HepG2 (cell line): ENCODE measurements around the gene MYLK. TPM values are rescaled to one million over a fixed set of nuclear protein-coding genes. Genes with fewer than 3 reads are reported as not detected.

Experiments
- AGO2 ChIP-seq: fragments of 200-400 bp; formaldehyde crosslinking; optimal IDR thresholded peaks from 2 replicates; pipeline ENCODE3; 2017; ENCODE audit warnings: mild to moderate bottlenecking, low read depth, low read length, moderate library complexity
- BRCA1 ChIP-seq: sonication (generic); formaldehyde crosslinking; IDR thresholded peaks from 2 replicates; pipeline ENCODE4 v1.4.0; 2020; ENCODE audit warnings: missing genetic modification reagents
- CC2D1A ChIP-seq: sonication (generic); formaldehyde crosslinking; IDR thresholded peaks from 2 replicates; pipeline ENCODE4 v1.8.1; 2023; ENCODE audit warnings: mild to moderate bottlenecking, missing genetic modification reagents
- CEBPG ChIP-seq: IDR thresholded peaks from 2 replicates; pipeline ENCODE4 v1.6.1; 2016
- DMAP1 ChIP-seq: IDR thresholded peaks from 2 replicates; pipeline ENCODE4 v1.6.1; 2016
- GATAD2A ChIP-seq: IDR thresholded peaks from 2 replicates; pipeline ENCODE4 v1.6.1; 2016
- HCFC1 ChIP-seq: fragments of 150-350 bp; IDR thresholded peaks from 2 replicates; pipeline ENCODE4 v1.6.1; 2014; ENCODE audit warnings: low read depth, low read length
- HDAC1 ChIP-seq: sonication (generic); formaldehyde crosslinking; IDR thresholded peaks from 2 replicates; pipeline ENCODE4 v1.5.1; 2020; ENCODE audit warnings: mild to moderate bottlenecking, missing genetic modification reagents
- ISL2 ChIP-seq: sonication (generic); formaldehyde crosslinking; IDR thresholded peaks from 2 replicates; pipeline ENCODE4 v1.5.0; 2020; ENCODE audit warnings: missing genetic modification reagents
- KDM2A ChIP-seq: sonication (generic); formaldehyde crosslinking; IDR thresholded peaks from 2 replicates; pipeline ENCODE4 v1.4.0; 2020; ENCODE audit warnings: low read depth, missing genetic modification reagents, borderline replicate concordance
- MLLT10 ChIP-seq: sonication (generic); formaldehyde crosslinking; IDR thresholded peaks from 2 replicates; pipeline ENCODE4 v1.4.0; 2020; ENCODE audit warnings: missing genetic modification reagents
- MTA1 ChIP-seq: sonication (generic); formaldehyde crosslinking; IDR thresholded peaks from 2 replicates; pipeline ENCODE4 v1.4.0; 2020; ENCODE audit warnings: missing genetic modification reagents, mild to moderate bottlenecking, borderline replicate concordance
- NR2C2 ChIP-seq: sonication (generic); formaldehyde crosslinking; IDR thresholded peaks from 2 replicates; pipeline ENCODE4 v1.4.0; 2020; ENCODE audit warnings: missing genetic modification reagents, mild to moderate bottlenecking, moderate library complexity, borderline replicate concordance
- POLR2A ChIP-seq, 2 experiments: IDR thresholded peaks; 2 replicates each; pipeline ENCODE4 v1.6.1; 2011; ENCODE audit warnings: low read depth in 2 of 2, low read length in 2 of 2, mild to moderate bottlenecking in 1 of 2, moderate library complexity in 1 of 2; ENCODE audit not compliant: insufficient read depth in 1 of 2
- PPARG ChIP-seq: conservative IDR thresholded peaks from 2 replicates; pipeline ENCODE4 v1.6.1; 2016; ENCODE audit warnings: missing biosample characterization, missing genetic modification reagents
- RFX3 ChIP-seq: IDR thresholded peaks from 2 replicates; pipeline ENCODE4 v1.6.1; 2016; ENCODE audit warnings: missing biosample characterization, missing genetic modification reagents
- SMAD9 ChIP-seq: sonication (generic); formaldehyde crosslinking; IDR thresholded peaks from 2 replicates; pipeline ENCODE4 v1.5.1; 2020; ENCODE audit warnings: mild to moderate bottlenecking, missing genetic modification reagents
- SNAI1 ChIP-seq: sonication (generic); formaldehyde crosslinking; IDR thresholded peaks from 2 replicates; pipeline ENCODE4 v1.5.0; 2020; ENCODE audit warnings: mild to moderate bottlenecking, missing genetic modification reagents, borderline replicate concordance
- YEATS4 ChIP-seq: sonication (generic); formaldehyde crosslinking; IDR thresholded peaks from 2 replicates; pipeline ENCODE4 v1.4.0; 2020; ENCODE audit warnings: missing genetic modification reagents, borderline replicate concordance
- ZBTB1 ChIP-seq: sonication (generic); formaldehyde crosslinking; IDR thresholded peaks from 2 replicates; pipeline ENCODE4 v1.4.0; 2020; ENCODE audit warnings: missing genetic modification reagents, borderline replicate concordance
- ZFP37 ChIP-seq: sonication (generic); formaldehyde crosslinking; IDR thresholded peaks from 2 replicates; pipeline ENCODE4 v1.4.0; 2020; ENCODE audit warnings: missing genetic modification reagents, borderline replicate concordance
- ZNF567 ChIP-seq: sonication (generic); formaldehyde crosslinking; IDR thresholded peaks from 2 replicates; pipeline ENCODE4 v1.8.1; 2023; ENCODE audit warnings: mild to moderate bottlenecking, missing genetic modification reagents, borderline replicate concordance
- ZNF605 ChIP-seq: sonication (generic); formaldehyde crosslinking; IDR thresholded peaks from 2 replicates; pipeline ENCODE4 v1.8.0; 2022; ENCODE audit warnings: mild to moderate bottlenecking, missing genetic modification reagents
- ZNF780A ChIP-seq: sonication (generic); formaldehyde crosslinking; IDR thresholded peaks from 2 replicates; pipeline ENCODE4 v1.8.0; 2022; ENCODE audit warnings: mild to moderate bottlenecking, missing genetic modification reagents, moderate library complexity
- ZSCAN12 ChIP-seq: sonication (generic); formaldehyde crosslinking; IDR thresholded peaks from 2 replicates; pipeline ENCODE4 v1.9.0; 2021; ENCODE audit warnings: mild to moderate bottlenecking, missing genetic modification reagents
- ZSCAN29 ChIP-seq: sonication (generic); formaldehyde crosslinking; conservative IDR thresholded peaks from 2 replicates; pipeline ENCODE4 v1.4.0; 2020; ENCODE audit warnings: mild to moderate bottlenecking, missing genetic modification reagents
- polyA plus RNA-seq, 8 experiments: library from polyadenylated mRNA; depleted of rRNA in 3 of 8; stranded (reverse) in 7 of 8; unstranded in 1 of 8; fragments of >200 nt; fragmentation: Illumina TruSeq in 4 of 8; extraction: Trizol in 4 of 8; gene quantifications; 2 replicates each; pipeline versions ENCODE4 v1.2.1 to v1.2.3, GENCODE V29; 2011 to 2016; ENCODE audit warnings: low read depth in 4 of 8, missing spikeins in 1 of 8, mixed read lengths in 1 of 8; ENCODE audit not compliant: insufficient read depth in 1 of 8
- total RNA-seq, 5 experiments: library from RNA; depleted of rRNA; stranded (reverse); fragments of >200 nt; fragmentation: Illumina TruSeq; extraction: Trizol; gene quantifications; 2 replicates each; pipeline ENCODE4 v1.2.3, GENCODE V29; 2016; ENCODE audit warnings: low read depth in 1 of 5
- TF ChIP-seq, protein P1 (sequence below): sonication (generic); formaldehyde crosslinking; IDR thresholded peaks from 2 replicates; pipeline ENCODE4 v1.4.0; 2020; ENCODE audit warnings: mild to moderate bottlenecking, missing genetic modification reagents
- TF ChIP-seq, protein P2 (sequence below): sonication (generic); formaldehyde crosslinking; IDR thresholded peaks from 2 replicates; pipeline ENCODE4 v1.4.0; 2020; ENCODE audit warnings: missing genetic modification reagents
- TF ChIP-seq, protein P3 (sequence below): sonication (generic); formaldehyde crosslinking; IDR thresholded peaks from 2 replicates; pipeline ENCODE4 v1.8.1; 2023; ENCODE audit warnings: missing genetic modification reagents, mild to moderate bottlenecking, borderline replicate concordance

Gene MYLK
- total and polyA plus RNA-seq, 2 of the 13 experiments (the other 11 are each of a cell fraction or from before 2014, with no cell fraction given): 10.6 to 34.9 TPM

DNA sequence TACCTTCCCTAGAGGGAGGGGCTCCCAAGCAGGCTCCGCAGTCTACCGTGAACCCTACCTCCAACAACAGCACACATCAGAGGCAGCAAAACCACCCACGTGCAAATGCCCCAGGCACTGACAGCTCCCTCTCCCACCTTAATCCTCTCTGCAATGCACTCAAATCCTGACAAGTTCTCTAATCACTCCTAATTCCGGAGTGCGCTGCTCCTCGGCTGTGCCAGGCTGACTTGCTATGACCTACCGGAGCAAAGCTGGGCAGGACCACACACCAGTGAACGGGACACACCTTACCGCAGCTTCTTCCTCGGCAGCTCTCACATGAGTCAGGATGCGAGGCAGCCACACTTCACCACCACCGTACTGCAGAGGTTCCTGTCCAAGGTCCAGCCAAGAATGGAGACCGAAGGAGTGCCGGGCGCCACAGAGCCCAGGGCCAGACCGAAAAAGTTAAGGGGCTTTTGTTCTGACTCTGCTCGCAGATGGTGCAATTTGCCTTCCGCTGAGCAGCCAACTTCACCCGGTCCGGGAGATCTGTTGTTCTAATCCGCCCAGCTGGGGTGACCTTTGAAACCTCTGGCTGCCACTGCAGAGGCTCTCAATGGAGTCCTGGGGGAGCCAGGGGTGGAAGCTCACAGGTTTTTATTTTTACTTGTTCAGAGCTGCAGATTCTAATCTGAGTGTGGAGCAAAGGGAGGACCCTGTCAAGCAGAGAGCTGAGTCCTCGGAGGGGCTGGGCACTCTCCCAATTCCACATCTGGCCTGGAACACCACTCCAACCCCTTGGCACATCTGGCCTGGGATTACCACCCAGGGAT is 84.4 kb downstream of the MYLK start (continued):
- TF ChIP-seq CEBPG (CRISPR knock-in tag) (peak; percentile 64; the same call in 1 of the 2 replicates), SNAI1 (CRISPR knock-in tag) (no peak), CC2D1A (no peak), ZNF567 (CRISPR knock-in tag) (no peak; the same call in 1 of the 2 replicates), AGO2 (peak; percentile 29), ZSCAN12 (0 out of 2 replicates have a peak, but pooled peaks have one; percentile 15), RFX3 (CRISPR knock-in tag) (no peak), ZSCAN29 (CRISPR knock-in tag) (0 out of 2 replicates have a peak, but pooled peaks have one; percentile 43), POLR2A (IDR thresholded peaks at IDR 0.05; ENCODE audit: insufficient read depth in 1 of 2, low read depth in 2 of 2, low read length in 2 of 2) (peak; percentile 48 to 65; a peak in 3 of 4 replicates), ZNF780A (CRISPR knock-in tag) (no peak), YEATS4 (CRISPR knock-in tag) (peak; percentile 67), ZNF605 (peak; percentile 73), HCFC1 (no peak), HDAC1 (CRISPR knock-in tag) (peak; percentile 84), ISL2 (CRISPR knock-in tag) (0 out of 2 replicates have a peak, but pooled peaks have one; percentile 23), NR2C2 (CRISPR knock-in tag) (peak; percentile 36; the same call in 1 of the 2 replicates), GATAD2A (CRISPR knock-in tag) (peak; percentile 49; the same call in 1 of the 2 replicates), ZBTB1 (no peak), SMAD9 (CRISPR knock-in tag) (no peak), MLLT10 (no peak), DMAP1 (CRISPR knock-in tag) (peak; percentile 86), PPARG (CRISPR knock-in tag) (no peak), BRCA1 (0 out of 2 replicates have a peak, but pooled peaks have one; percentile 43), MTA1 (CRISPR knock-in tag) (peak; percentile 91), KDM2A (peak; percentile 25; the same call in 1 of the 2 replicates), ZFP37 (CRISPR knock-in tag) (no peak)
- TF ChIP-seq, protein P1, sequence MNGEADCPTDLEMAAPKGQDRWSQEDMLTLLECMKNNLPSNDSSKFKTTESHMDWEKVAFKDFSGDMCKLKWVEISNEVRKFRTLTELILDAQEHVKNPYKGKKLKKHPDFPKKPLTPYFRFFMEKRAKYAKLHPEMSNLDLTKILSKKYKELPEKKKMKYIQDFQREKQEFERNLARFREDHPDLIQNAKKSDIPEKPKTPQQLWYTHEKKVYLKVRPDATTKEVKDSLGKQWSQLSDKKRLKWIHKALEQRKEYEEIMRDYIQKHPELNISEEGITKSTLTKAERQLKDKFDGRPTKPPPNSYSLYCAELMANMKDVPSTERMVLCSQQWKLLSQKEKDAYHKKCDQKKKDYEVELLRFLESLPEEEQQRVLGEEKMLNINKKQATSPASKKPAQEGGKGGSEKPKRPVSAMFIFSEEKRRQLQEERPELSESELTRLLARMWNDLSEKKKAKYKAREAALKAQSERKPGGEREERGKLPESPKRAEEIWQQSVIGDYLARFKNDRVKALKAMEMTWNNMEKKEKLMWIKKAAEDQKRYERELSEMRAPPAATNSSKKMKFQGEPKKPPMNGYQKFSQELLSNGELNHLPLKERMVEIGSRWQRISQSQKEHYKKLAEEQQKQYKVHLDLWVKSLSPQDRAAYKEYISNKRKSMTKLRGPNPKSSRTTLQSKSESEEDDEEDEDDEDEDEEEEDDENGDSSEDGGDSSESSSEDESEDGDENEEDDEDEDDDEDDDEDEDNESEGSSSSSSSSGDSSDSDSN (CRISPR knock-in tag): peak; percentile 63
- TF ChIP-seq, protein P2, sequence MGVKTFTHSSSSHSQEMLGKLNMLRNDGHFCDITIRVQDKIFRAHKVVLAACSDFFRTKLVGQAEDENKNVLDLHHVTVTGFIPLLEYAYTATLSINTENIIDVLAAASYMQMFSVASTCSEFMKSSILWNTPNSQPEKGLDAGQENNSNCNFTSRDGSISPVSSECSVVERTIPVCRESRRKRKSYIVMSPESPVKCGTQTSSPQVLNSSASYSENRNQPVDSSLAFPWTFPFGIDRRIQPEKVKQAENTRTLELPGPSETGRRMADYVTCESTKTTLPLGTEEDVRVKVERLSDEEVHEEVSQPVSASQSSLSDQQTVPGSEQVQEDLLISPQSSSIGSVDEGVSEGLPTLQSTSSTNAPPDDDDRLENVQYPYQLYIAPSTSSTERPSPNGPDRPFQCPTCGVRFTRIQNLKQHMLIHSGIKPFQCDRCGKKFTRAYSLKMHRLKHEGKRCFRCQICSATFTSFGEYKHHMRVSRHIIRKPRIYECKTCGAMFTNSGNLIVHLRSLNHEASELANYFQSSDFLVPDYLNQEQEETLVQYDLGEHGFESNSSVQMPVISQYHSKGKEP (CRISPR knock-in tag): no peak
- TF ChIP-seq, protein P3, sequence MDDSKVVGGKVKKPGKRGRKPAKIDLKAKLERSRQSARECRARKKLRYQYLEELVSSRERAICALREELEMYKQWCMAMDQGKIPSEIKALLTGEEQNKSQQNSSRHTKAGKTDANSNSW: peak; percentile 54; the same call in 1 of the 2 replicates
